ENCODE data around the gene ATG4B.

ATG4B gene

GRCh38 chr2:241617431-241618154 is 19.9 kb upstream of the ATG4B start:
- POLR2A ChIA-PET: no interaction called here
- no peak overlapping the region for H3K4me3 ChIP-seq (ENCODE audit: low read depth, low read length)
- CTCF ChIA-PET: interaction anchor here (0.7 kb wide), 1 partner anchor 7 kb away, joined by 4 read pairs; no protein-coding TSS in a partner anchor

GRCh38 chr2:241618296-241618805 is 19.1 kb upstream of the ATG4B start:
- no peak for TF ChIP-seq CTCF (IDR thresholded peaks at IDR 0.05; ENCODE audit: insufficient read depth, low read length, missing control alignments)
- CTCF ChIA-PET: interaction anchor here (0.7 kb wide), 1 partner anchor 8 kb away, joined by 4 read pairs; no protein-coding TSS in a partner anchor
- H3K4me3 ChIP-seq (ENCODE audit: low read depth, low read length): no peak overlapping the region
- POLR2A ChIA-PET: no interaction called here
- DNase-seq (ENCODE audit: low read depth, low spot score): no peak

More at GRCh38 chr2:241617431-241618154, 19.9 kb upstream of the ATG4B start:
- TF ChIP-seq CTCF (IDR thresholded peaks at IDR 0.05; ENCODE audit: insufficient read depth, low read length, missing control alignments): no peak
- DNase-seq (ENCODE audit: low read depth, low spot score): no peak

DNA sequence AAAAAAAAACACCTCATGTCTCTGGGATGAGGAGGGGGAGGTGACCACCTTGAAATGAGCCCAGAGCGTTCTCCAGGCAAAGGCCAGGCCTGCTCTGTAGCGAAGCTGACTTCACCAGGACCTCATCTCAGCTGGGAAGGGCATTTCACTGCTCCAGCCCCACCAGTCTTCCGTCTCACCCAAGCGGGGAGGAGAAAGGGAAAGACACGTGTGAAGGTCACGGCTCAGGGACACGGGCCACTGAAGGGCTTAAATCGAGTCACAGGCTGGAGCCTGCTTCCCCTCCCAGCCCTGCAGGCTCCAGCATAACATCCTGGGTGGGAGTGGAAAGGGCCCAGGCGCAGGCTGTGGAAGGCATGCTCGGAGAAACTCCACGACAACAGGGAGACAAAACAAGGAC is 18.7 kb upstream of the ATG4B start:
- no peak for TF ChIP-seq CTCF (IDR thresholded peaks at IDR 0.05; ENCODE audit: insufficient read depth, low read length, missing control alignments)
- no peak for DNase-seq (ENCODE audit: low read depth, low spot score)
- ChIA-PET POLR2A (no interaction called here), CTCF (no interaction called here)
- no peak overlapping the region for H3K4me3 ChIP-seq (ENCODE audit: low read depth, low read length)

DNA sequence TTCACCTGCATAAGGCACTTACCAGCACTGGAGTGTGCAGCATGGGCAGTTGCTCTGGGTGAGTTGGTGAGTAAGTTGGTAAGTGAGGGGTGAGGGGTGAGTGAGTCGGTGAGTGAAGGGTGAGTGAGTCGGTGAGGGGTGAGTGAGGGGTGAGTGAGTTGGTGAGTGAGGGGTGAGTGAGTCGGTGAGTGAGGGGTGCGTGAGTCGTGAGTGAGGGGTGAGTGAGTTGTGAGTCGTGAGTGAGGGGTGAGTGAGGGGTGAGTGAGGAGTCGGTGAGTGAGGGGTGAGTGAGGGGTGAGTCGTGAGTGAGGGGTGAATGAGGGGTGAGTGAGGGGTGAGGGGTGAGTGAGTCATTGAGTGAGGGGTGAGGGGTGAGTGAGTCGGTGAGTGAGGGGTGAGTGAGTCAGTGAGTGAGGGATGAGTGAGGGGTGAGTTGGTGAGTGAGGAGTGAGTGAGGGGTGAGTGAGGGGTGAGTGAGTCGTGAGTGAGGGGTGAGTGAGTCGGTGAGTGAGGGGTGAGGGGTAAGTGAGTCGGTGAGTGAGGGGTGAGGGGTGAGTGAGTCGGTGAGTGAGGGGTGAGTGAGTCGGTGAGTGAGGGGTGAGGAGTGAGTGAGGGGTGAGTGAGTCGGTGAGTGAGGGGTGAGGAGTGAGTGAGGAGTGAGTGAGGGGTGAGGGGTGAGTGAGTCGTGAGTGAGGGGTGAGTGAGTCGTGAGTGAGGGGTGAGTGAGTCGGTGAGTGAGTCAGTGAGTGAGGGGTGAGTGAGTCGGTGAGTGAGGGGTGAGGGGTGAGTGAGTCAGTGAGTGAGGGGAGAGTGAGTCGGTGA is 17.7 kb upstream of the ATG4B start:
- no peak overlapping the region for H3K4me3 ChIP-seq (ENCODE audit: low read depth, low read length)
- DNase-seq (ENCODE audit: low read depth, low spot score): no peak
- CTCF ChIA-PET: no interaction called here
- TF ChIP-seq CTCF (IDR thresholded peaks at IDR 0.05; ENCODE audit: insufficient read depth, low read length, missing control alignments): no peak
- POLR2A ChIA-PET: no interaction called here

- POLR2A ChIA-PET: no interaction called here
- CTCF ChIA-PET: no interaction called here
- TF ChIP-seq CTCF (IDR thresholded peaks at IDR 0.05; ENCODE audit: insufficient read depth, low read length, missing control alignments): no peak
- no peak for DNase-seq (ENCODE audit: low read depth, low spot score)
- H3K4me3 ChIP-seq (ENCODE audit: low read depth, low read length): no peak overlapping the region
Measured at GRCh38 chr2:241620419-241620769, 17.1 kb upstream of the ATG4B start.

DNA sequence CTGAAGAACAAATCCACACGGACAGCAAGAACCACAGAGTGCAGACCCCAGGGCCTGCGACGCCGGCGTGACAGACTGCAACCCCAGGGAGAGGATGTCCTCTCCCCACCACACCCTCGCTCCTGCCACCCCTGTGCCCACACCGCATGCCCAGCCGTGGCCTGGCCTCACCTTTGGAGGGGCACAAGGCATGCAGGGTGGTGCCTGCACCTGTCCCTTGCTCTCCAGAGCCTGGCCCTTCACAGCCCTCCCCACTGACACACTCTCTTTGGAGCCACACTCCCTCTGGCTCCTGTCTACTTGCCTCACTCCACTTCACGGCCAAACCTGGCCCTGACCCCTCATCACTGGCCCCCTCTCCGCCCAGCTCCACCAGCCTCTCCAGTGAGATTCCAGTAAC is 9.8 kb upstream of the ATG4B start:
- ChIA-PET CTCF (no interaction called here), POLR2A (no interaction called here)
- TF ChIP-seq CTCF (IDR thresholded peaks at IDR 0.05; ENCODE audit: insufficient read depth, low read length, missing control alignments): no peak
- no peak overlapping the region for H3K4me3 ChIP-seq (ENCODE audit: low read depth, low read length)
- no peak for DNase-seq (ENCODE audit: low read depth, low spot score)
